ENCODE results near the gene NOXA1.

The NOXA1 gene

DNA sequence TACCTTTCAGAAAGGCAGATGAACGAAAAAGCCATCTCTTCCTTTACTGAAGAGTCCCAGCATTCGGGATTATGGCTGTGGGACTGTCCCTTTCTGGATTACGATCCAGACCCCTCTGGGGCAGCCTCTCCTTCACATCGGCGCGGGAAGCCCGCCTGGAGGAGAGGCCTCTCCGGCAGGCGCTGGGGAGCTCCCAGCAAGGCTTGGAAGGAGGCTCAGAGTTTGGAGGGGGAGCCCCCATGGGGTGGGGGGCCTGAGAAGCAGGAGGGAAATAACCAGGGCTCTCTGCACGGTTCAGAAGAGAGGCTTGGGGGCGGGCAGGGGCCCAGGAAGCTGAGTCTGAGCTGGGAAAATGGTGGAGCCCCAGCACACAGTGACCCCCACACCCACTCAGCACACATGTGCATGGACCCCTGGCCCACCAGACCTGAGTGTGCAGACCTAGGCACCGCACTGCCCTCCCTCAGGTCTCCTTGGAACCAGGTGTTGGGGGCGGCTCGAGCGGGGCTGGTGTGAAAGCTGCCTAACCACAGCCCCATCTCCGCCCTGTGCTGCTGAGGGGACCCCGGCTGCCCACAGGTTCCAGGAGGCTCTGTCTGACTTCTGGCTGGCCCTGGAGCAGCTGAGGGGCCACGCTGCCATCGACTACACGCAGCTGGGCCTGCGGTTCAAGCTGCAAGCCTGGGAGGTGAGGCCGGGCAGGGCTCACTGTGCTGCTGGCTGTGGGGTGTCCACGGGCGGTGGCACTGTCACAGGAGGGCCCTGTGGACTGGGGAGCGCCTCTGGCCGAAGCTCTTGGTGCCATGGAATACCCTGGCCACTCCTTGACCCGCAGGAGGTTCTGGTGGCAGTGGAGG lies 4.5 kb downstream of the NOXA1 start:
- DNase-seq = no peak

GRCh38 chr9:137428311-137428630 lies 5.1 kb downstream of the NOXA1 start:
- DNase-seq = no peak

DNA sequence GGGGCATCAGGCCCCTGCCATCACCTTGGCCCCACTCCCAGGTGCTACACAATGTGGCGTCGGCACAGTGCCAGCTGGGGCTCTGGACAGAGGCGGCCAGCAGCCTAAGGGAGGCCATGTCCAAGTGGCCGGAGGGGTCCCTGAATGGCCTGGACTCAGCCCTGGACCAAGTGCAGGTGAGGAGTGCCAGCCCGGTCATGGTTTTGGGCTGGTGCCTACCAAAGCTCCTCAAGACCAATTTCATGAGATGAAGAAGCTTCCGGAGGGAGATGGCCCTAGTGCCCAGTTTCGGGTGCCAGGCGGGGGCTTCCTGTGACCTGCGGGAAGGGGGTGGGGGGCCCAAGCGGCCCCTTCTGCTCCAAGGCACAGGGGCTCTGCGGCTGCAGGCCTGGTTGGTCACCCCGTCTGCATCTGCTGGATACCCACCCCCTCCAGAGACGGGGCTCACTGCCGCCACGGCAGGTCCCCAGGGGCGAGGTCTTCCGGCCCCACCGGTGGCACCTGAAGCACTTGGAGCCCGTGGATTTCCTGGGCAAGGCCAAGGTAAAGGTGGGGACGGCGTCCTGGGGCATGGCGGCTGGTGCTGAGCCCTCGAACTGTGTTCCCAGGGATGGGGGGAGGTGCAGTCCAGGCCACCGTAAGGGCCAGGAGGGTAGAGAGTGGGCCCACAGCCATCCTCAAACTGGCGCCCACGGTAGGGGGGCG lies 5.8 kb downstream of the NOXA1 start:
- no peak for DNase-seq

DNA sequence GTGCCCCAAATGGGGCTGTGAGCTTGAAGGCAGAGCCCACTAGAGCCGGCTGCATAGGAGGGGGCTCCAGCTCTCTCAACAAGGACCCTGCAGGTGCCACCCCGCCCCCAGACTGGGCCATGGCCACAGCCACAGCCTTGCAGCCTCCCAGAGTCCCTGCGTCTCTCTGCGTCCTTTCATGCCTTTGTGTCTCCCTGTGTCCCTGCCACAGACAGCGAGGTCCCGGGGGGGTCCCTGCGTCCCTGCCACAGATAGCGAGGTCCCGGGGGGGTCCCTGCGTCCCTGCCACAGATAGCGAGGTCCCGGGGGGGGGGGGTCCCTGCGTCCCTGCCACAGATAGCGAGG lies 6.3 kb downstream of the NOXA1 start:
- no peak for DNase-seq

GRCh38 chr9:137429974-137430722 lies 7.0 kb downstream of the NOXA1 start:
- no peak for DNase-seq

GRCh38 chr9:137430723-137431415 lies 7.7 kb downstream of the NOXA1 start:
- no peak for DNase-seq

GRCh38 chr9:137431416-137431931 lies 8.3 kb downstream of the NOXA1 start:
- no peak for DNase-seq

GRCh38 chr9:137432687-137433348 lies 9.6 kb downstream of the NOXA1 start:
- no peak for DNase-seq

DNA sequence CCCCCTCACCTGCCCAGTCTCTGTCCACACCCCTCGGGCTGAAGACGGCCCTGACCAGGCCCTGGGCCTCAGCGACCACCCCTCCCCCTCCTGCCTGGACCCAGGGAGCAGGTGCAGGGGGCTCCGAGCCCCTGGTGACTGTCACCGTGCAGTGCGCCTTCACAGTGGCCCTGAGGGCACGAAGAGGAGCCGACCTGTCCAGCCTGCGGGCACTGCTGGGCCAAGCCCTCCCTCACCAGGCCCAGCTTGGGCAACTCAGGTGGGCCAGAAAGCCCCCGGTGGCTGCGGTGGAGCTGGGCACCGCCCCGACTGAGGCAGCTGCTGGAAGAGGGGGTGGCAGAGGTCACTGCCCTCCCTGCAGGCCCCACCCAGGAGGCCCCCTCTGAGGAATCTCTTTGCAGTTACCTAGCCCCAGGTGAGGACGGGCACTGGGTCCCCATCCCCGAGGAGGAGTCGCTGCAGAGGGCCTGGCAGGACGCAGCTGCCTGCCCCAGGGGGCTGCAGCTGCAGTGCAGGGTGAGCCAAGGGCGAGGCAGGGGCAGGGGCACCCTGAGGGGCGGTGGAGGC lies 10.2 kb downstream of the NOXA1 start:
- DNase-seq = no peak

DNA sequence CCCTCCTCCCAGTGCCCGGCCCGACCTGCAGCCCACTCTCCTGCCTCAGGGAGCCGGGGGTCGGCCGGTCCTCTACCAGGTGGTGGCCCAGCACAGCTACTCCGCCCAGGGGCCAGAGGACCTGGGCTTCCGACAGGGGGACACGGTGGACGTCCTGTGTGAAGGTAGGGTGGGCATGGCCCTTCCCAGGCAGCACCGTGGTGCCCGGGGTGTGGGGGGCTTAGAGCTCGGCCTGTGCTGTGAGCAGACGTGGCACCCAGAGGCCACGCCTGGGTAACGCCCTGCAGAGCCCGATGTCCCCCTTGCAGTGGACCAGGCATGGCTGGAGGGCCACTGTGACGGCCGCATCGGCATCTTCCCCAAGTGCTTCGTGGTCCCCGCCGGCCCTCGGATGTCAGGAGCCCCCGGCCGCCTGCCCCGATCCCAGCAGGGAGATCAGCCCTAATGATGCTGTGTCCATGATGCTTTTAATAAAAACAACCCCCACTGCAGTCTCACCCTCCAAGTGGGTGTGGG lies 10.8 kb downstream of the NOXA1 start:
- no peak for DNase-seq

DNA sequence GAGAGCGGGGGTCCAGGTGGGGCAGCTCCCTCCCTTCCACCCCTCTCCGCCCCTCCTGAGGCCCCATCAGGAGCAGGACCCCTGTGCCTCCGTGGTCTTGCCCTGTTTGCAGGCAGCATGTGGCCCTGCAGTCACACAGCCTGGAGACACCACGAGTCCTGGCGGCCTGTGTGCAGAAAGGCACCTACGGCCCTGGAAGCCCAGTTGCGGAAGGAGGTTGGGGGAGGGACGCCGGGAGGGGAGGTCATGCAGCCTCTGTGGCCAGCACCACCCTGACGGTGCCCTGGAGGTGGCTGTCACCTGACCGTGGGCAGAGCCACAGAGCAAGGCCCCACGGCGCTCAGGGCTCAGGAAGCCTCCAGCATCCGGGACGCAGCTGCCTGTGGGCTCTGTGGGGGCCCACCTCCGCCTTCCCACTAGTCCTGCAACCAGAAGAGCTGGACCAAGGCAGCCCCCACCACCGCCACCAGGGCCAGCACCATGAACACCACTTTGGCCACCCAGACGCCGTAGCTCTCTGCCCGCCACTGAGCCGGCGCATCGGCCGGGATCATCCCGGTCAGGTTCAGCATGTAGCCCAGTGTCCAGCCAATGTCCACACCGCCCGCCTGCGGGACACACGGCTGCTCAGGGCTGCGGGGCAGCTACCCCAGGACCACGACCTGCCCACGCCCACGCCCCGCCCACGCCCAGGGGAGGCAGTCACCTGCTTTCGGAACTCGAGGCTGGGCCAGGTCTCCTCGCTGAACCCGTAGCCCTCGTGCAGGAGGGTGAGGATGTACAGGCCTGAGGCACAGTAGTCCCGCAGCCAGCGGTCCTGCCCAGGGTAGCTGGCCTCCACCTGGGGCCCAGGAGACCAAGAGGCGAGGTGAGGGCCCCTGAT lies 11.5 kb downstream of the NOXA1 start:
- no peak for DNase-seq

- no peak for DNase-seq
These were observed 12.2 kb downstream of the NOXA1 start for GRCh38 chr9:137435381-137435891.

- no peak for DNase-seq
These were observed 13.0 kb downstream of the NOXA1 start for GRCh38 chr9:137435980-137436760.

GRCh38 chr9:137436761-137437600 lies 13.8 kb downstream of the NOXA1 start:
- no peak for DNase-seq

DNA sequence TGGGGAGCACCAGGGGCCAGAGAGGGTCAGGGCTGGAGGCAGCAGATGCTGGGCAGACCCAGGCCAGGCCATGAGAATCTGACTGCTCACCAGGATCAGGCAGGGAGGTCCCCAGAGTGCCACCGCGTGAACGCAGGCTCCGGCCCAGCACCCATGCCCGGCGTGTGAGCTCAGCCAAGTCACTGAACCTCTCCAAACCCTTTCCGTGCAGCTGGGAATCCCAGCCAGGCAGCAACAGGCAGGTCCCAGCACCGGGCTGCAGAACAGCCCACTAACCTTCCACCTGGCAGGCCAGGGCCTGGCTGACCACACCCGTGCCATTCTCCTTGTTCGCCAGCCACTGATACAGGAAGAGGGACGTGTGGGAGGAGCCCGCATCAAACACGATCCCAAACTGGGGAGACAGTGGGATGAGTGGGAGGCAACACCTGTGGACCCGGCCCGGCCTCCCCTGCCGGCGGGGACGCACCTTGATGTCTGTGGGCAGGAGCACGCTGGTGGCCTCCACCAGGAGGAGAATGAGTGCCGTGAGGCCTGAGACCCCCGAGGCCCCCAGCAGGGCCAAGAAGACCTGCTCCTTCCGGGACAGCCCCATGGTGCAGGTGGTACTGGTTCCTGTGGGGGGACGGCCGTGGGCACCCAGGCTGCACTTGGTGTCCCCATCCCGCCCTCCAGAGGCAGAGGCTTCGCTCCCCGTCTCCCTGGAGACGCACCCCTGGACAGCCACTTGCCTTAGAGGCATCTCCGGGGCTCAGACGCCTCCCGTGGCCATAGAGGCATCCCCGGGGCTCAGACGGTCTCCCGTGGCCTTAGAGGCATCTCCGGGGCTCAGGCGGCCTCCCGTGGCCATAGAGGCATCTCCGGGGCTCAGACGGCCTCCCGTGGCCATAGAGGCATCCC lies 14.7 kb downstream of the NOXA1 start:
- no peak for DNase-seq

GRCh38 chr9:137438591-137439157 lies 15.5 kb downstream of the NOXA1 start:
- no peak for DNase-seq

GRCh38 chr9:137439158-137439714 lies 16.0 kb downstream of the NOXA1 start:
- DNase-seq = no peak

Measured in NCI-H1694 treated with DMSO at 0.1 percent for 48 hours (cell line).